ENCODE data around the gene SGPL1.

The SGPL1 gene

GRCh38 chr10:70911386-70911785, 95.6 kb downstream of the SGPL1 start:
- H3K9ac ChIP-seq (ENCODE audit: low read depth in 1 of 2, low read length in 2 of 2) = no peak overlapping the region
- no peak overlapping the region for H3K27ac ChIP-seq (ENCODE audit: low read depth, low read length)
- no peaks in the 10 kb centered on the region for H3K9me3 ChIP-seq (ENCODE audit: control insufficient read depth in 1 of 2, low read length in 2 of 2)
- peaks cover 10 to 12% of the 10 kb centered on the region in 2 donors for H3K4me1 ChIP-seq (ENCODE audit: control insufficient read depth in 1 of 2, insufficient read depth in 2 of 2, low read length in 2 of 2)
- peaks cover 0 to 3% of the 10 kb centered on the region in 2 donors for H3K27me3 ChIP-seq (ENCODE audit: control insufficient read depth in 1 of 2, insufficient read depth in 2 of 2, low read length in 2 of 2)
- no peak overlapping the region for H3K4me3 ChIP-seq (ENCODE audit: low read depth in 1 of 2, low read length in 2 of 2)
- H3K36me3 ChIP-seq (ENCODE audit: control insufficient read depth in 1 of 2, insufficient read depth in 2 of 2, low read length in 2 of 2) = no peaks in the 10 kb centered on the region

GRCh38 chr10:70912556-70912955, 96.8 kb downstream of the SGPL1 start:
- peaks cover under 1 to 4% of the 10 kb centered on the region in 2 donors for H3K4me1 ChIP-seq (ENCODE audit: control insufficient read depth in 1 of 2, insufficient read depth in 2 of 2, low read length in 2 of 2)
- H3K27me3 ChIP-seq (ENCODE audit: control insufficient read depth in 1 of 2, insufficient read depth in 2 of 2, low read length in 2 of 2) = peaks cover 0 to 9% of the 10 kb centered on the region in 2 donors
- no peak overlapping the region for H3K4me3 ChIP-seq (ENCODE audit: low read depth in 1 of 2, low read length in 2 of 2)
- H3K27ac ChIP-seq (ENCODE audit: low read depth, low read length) = no peak overlapping the region
- H3K9me3 ChIP-seq (ENCODE audit: control insufficient read depth in 1 of 2, low read length in 2 of 2) = no peaks in the 10 kb centered on the region
- no peaks in the 10 kb centered on the region for H3K36me3 ChIP-seq (ENCODE audit: control insufficient read depth in 1 of 2, insufficient read depth in 2 of 2, low read length in 2 of 2)
- H3K9ac ChIP-seq (ENCODE audit: low read depth in 1 of 2, low read length in 2 of 2) = no peak overlapping the region

GRCh38 chr10:70913191-70913892, 97.6 kb downstream of the SGPL1 start:
- Histone ChIP-seq H3K27me3 (ENCODE audit: control insufficient read depth in 1 of 2, insufficient read depth in 2 of 2, low read length in 2 of 2) (peaks cover 0 to 13% of the 10 kb centered on the region in 2 donors), H3K4me3 (ENCODE audit: low read depth in 1 of 2, low read length in 2 of 2) (no peak overlapping the region), H3K9me3 (ENCODE audit: control insufficient read depth in 1 of 2, low read length in 2 of 2) (no peaks in the 10 kb centered on the region), H3K36me3 (ENCODE audit: control insufficient read depth in 1 of 2, insufficient read depth in 2 of 2, low read length in 2 of 2) (no peaks in the 10 kb centered on the region), H3K27ac (ENCODE audit: low read depth, low read length) (no peak overlapping the region), H3K9ac (ENCODE audit: low read depth in 1 of 2, low read length in 2 of 2) (no peak overlapping the region), H3K4me1 (ENCODE audit: control insufficient read depth in 1 of 2, insufficient read depth in 2 of 2, low read length in 2 of 2) (no peaks in the 10 kb centered on the region)

GRCh38 chr10:70913893-70914240, 98.1 kb downstream of the SGPL1 start:
- Histone ChIP-seq H3K36me3 (ENCODE audit: control insufficient read depth in 1 of 2, insufficient read depth in 2 of 2, low read length in 2 of 2) (no peaks in the 10 kb centered on the region), H3K4me1 (ENCODE audit: control insufficient read depth in 1 of 2, insufficient read depth in 2 of 2, low read length in 2 of 2) (no peaks in the 10 kb centered on the region), H3K4me3 (ENCODE audit: low read depth in 1 of 2, low read length in 2 of 2) (no peak overlapping the region), H3K27me3 (ENCODE audit: control insufficient read depth in 1 of 2, insufficient read depth in 2 of 2, low read length in 2 of 2) (peaks cover under 1 to 15% of the 10 kb centered on the region in 2 donors), H3K9me3 (ENCODE audit: control insufficient read depth in 1 of 2, low read length in 2 of 2) (no peaks in the 10 kb centered on the region), H3K9ac (ENCODE audit: low read depth in 1 of 2, low read length in 2 of 2) (no peak overlapping the region), H3K27ac (ENCODE audit: low read depth, low read length) (no peak overlapping the region)

GRCh38 chr10:70914316-70914864, 98.6 kb downstream of the SGPL1 start:
- Histone ChIP-seq H3K9me3 (ENCODE audit: control insufficient read depth in 1 of 2, low read length in 2 of 2) (no peaks in the 10 kb centered on the region), H3K36me3 (ENCODE audit: control insufficient read depth in 1 of 2, insufficient read depth in 2 of 2, low read length in 2 of 2) (no peaks in the 10 kb centered on the region), H3K27me3 (ENCODE audit: control insufficient read depth in 1 of 2, insufficient read depth in 2 of 2, low read length in 2 of 2) (peaks cover 4 to 17% of the 10 kb centered on the region in 2 donors), H3K4me1 (ENCODE audit: control insufficient read depth in 1 of 2, insufficient read depth in 2 of 2, low read length in 2 of 2) (no peaks in the 10 kb centered on the region), H3K9ac (ENCODE audit: low read depth in 1 of 2, low read length in 2 of 2) (no peak overlapping the region), H3K4me3 (ENCODE audit: low read depth in 1 of 2, low read length in 2 of 2) (no peak overlapping the region), H3K27ac (ENCODE audit: low read depth, low read length) (no peak overlapping the region)

GRCh38 chr10:70915206-70915605, 99.5 kb downstream of the SGPL1 start:
- H3K9ac ChIP-seq (ENCODE audit: low read depth in 1 of 2, low read length in 2 of 2) = no peak overlapping the region
- H3K4me3 ChIP-seq (ENCODE audit: low read depth in 1 of 2, low read length in 2 of 2) = no peak overlapping the region
- no peaks in the 10 kb centered on the region for H3K36me3 ChIP-seq (ENCODE audit: control insufficient read depth in 1 of 2, insufficient read depth in 2 of 2, low read length in 2 of 2)
- H3K27me3 ChIP-seq (ENCODE audit: control insufficient read depth in 1 of 2, insufficient read depth in 2 of 2, low read length in 2 of 2) = peaks cover 4 to 17% of the 10 kb centered on the region in 2 donors
- H3K27ac ChIP-seq (ENCODE audit: low read depth, low read length) = no peak overlapping the region
- H3K4me1 ChIP-seq (ENCODE audit: control insufficient read depth in 1 of 2, insufficient read depth in 2 of 2, low read length in 2 of 2) = no peaks in the 10 kb centered on the region
- H3K9me3 ChIP-seq (ENCODE audit: control insufficient read depth in 1 of 2, low read length in 2 of 2) = no peaks in the 10 kb centered on the region

GRCh38 chr10:70915806-70916205, 100.1 kb downstream of the SGPL1 start:
- Histone ChIP-seq H3K4me1 (ENCODE audit: control insufficient read depth in 1 of 2, insufficient read depth in 2 of 2, low read length in 2 of 2) (peaks cover 0 to 3% of the 10 kb centered on the region in 2 donors), H3K36me3 (ENCODE audit: control insufficient read depth in 1 of 2, insufficient read depth in 2 of 2, low read length in 2 of 2) (no peaks in the 10 kb centered on the region), H3K4me3 (ENCODE audit: low read depth in 1 of 2, low read length in 2 of 2) (no peak overlapping the region), H3K27ac (ENCODE audit: low read depth, low read length) (no peak overlapping the region), H3K9ac (ENCODE audit: low read depth in 1 of 2, low read length in 2 of 2) (no peak overlapping the region), H3K9me3 (ENCODE audit: control insufficient read depth in 1 of 2, low read length in 2 of 2) (no peaks in the 10 kb centered on the region), H3K27me3 (ENCODE audit: control insufficient read depth in 1 of 2, insufficient read depth in 2 of 2, low read length in 2 of 2) (peaks cover 4 to 17% of the 10 kb centered on the region in 2 donors)

- no peak overlapping the region for H3K4me3 ChIP-seq (ENCODE audit: low read depth in 1 of 2, low read length in 2 of 2)
- no peaks in the 10 kb centered on the region for H3K36me3 ChIP-seq (ENCODE audit: control insufficient read depth in 1 of 2, insufficient read depth in 2 of 2, low read length in 2 of 2)
- no peak overlapping the region for H3K9ac ChIP-seq (ENCODE audit: low read depth in 1 of 2, low read length in 2 of 2)
- peaks cover 0 to 3% of the 10 kb centered on the region in 2 donors for H3K4me1 ChIP-seq (ENCODE audit: control insufficient read depth in 1 of 2, insufficient read depth in 2 of 2, low read length in 2 of 2)
- H3K9me3 ChIP-seq (ENCODE audit: control insufficient read depth in 1 of 2, low read length in 2 of 2) = no peaks in the 10 kb centered on the region
- no peak overlapping the region for H3K27ac ChIP-seq (ENCODE audit: low read depth, low read length)
- H3K27me3 ChIP-seq (ENCODE audit: control insufficient read depth in 1 of 2, insufficient read depth in 2 of 2, low read length in 2 of 2) = peaks cover 4 to 17% of the 10 kb centered on the region in 2 donors
Observed at GRCh38 chr10:70916241-70916640, 100.5 kb downstream of the SGPL1 start.

GRCh38 chr10:70917226-70917625, 101.5 kb downstream of the SGPL1 start:
- H3K9ac ChIP-seq (ENCODE audit: low read depth in 1 of 2, low read length in 2 of 2) = no peak overlapping the region
- H3K4me3 ChIP-seq (ENCODE audit: low read depth in 1 of 2, low read length in 2 of 2) = no peak overlapping the region
- H3K36me3 ChIP-seq (ENCODE audit: control insufficient read depth in 1 of 2, insufficient read depth in 2 of 2, low read length in 2 of 2) = no peaks in the 10 kb centered on the region
- peaks cover 4 to 17% of the 10 kb centered on the region in 2 donors for H3K27me3 ChIP-seq (ENCODE audit: control insufficient read depth in 1 of 2, insufficient read depth in 2 of 2, low read length in 2 of 2)
- H3K9me3 ChIP-seq (ENCODE audit: control insufficient read depth in 1 of 2, low read length in 2 of 2) = no peaks in the 10 kb centered on the region
- no peak overlapping the region for H3K27ac ChIP-seq (ENCODE audit: low read depth, low read length)
- H3K4me1 ChIP-seq (ENCODE audit: control insufficient read depth in 1 of 2, insufficient read depth in 2 of 2, low read length in 2 of 2) = peaks cover 0 to 3% of the 10 kb centered on the region in 2 donors

- no peaks in the 10 kb centered on the region for H3K36me3 ChIP-seq (ENCODE audit: control insufficient read depth in 1 of 2, insufficient read depth in 2 of 2, low read length in 2 of 2)
- H3K9ac ChIP-seq (ENCODE audit: low read depth in 1 of 2, low read length in 2 of 2) = no peak overlapping the region
- H3K4me1 ChIP-seq (ENCODE audit: control insufficient read depth in 1 of 2, insufficient read depth in 2 of 2, low read length in 2 of 2) = peaks cover 0 to 3% of the 10 kb centered on the region in 2 donors
- peaks cover 4 to 17% of the 10 kb centered on the region in 2 donors for H3K27me3 ChIP-seq (ENCODE audit: control insufficient read depth in 1 of 2, insufficient read depth in 2 of 2, low read length in 2 of 2)
- H3K27ac ChIP-seq (ENCODE audit: low read depth, low read length) = no peak overlapping the region
- H3K4me3 ChIP-seq (ENCODE audit: low read depth in 1 of 2, low read length in 2 of 2) = no peak overlapping the region
- H3K9me3 ChIP-seq (ENCODE audit: control insufficient read depth in 1 of 2, low read length in 2 of 2) = no peaks in the 10 kb centered on the region
Observed at GRCh38 chr10:70917635-70918034, 101.9 kb downstream of the SGPL1 start.

Data from duodenal mucosa (tissue), 2 donors.